HepG2 (cell line): Measurements from ENCODE around the gene CCS. TPM values are rescaled to one million over a fixed set of nuclear protein-coding genes. Genes with fewer than 3 reads are reported as not detected.
A peak's percentile ranks its signal among the peaks of the same experiment; 100 is the strongest.

Source experiments
- CCAR2 ChIP-seq: fragments of 200-400 bp; formaldehyde crosslinking; optimal IDR thresholded peaks from 2 replicates; pipeline ENCODE3; 2018; ENCODE audit warnings: low read depth, mild to moderate bottlenecking, low read length, moderate library complexity
- HOXA3 ChIP-seq: sonication (generic); formaldehyde crosslinking; IDR thresholded peaks from 2 replicates; pipeline ENCODE4 v1.5.0; 2020; ENCODE audit warnings: missing genetic modification reagents
- IKZF5 ChIP-seq: IDR thresholded peaks from 2 replicates; pipeline ENCODE4 v1.6.1; 2018; ENCODE audit warnings: missing genetic modification reagents, mild to moderate bottlenecking, missing compliant biosample characterization
- KAT8 ChIP-seq: IDR thresholded peaks from 2 replicates; pipeline ENCODE4 v1.6.1; 2016; ENCODE audit warnings: missing genetic modification reagents, missing compliant biosample characterization
- MBNL3 ChIP-seq: fragments of 250-450 bp; sonication (Bioruptor Pico); conservative IDR thresholded peaks from 2 replicates; pipeline ENCODE4 v1.8.0; 2022; ENCODE audit warnings: mild to moderate bottlenecking, inconsistent platforms
- MEIS2 ChIP-seq: sonication (generic); formaldehyde crosslinking; IDR thresholded peaks from 2 replicates; pipeline ENCODE4 v1.9.0; 2021; ENCODE audit warnings: mild to moderate bottlenecking, missing genetic modification reagents
- NFRKB ChIP-seq: fragments of 450-650 bp; IDR thresholded peaks from 2 replicates; pipeline ENCODE4 v1.6.1; 2017
- NR1H2 ChIP-seq: sonication (generic); formaldehyde crosslinking; IDR thresholded peaks from 2 replicates; pipeline ENCODE4 v1.8.1; 2022; ENCODE audit warnings: low read depth, missing genetic modification reagents, borderline replicate concordance
- POGK ChIP-seq: sonication (generic); formaldehyde crosslinking; conservative IDR thresholded peaks from 2 replicates; pipeline ENCODE4 v1.8.0; 2022; ENCODE audit warnings: mild to moderate bottlenecking, moderate library complexity, missing genetic modification reagents
- POLR2A ChIP-seq, 2 experiments: IDR thresholded peaks; 2 replicates each; pipeline ENCODE4 v1.6.1; 2011; ENCODE audit warnings: low read depth in 2 of 2, low read length in 2 of 2, mild to moderate bottlenecking in 1 of 2, moderate library complexity in 1 of 2; ENCODE audit not compliant: insufficient read depth in 1 of 2
- RBFOX2 ChIP-seq: fragments of 200-400 bp; formaldehyde crosslinking; IDR thresholded peaks from 2 replicates; pipeline ENCODE4 v1.6.1; 2017; ENCODE audit warnings: low read depth, mild to moderate bottlenecking, low read length
- SALL1 ChIP-seq: sonication (generic); formaldehyde crosslinking; IDR thresholded peaks from 2 replicates; pipeline ENCODE4 v1.8.0; 2022; ENCODE audit warnings: mild to moderate bottlenecking, missing genetic modification reagents
- SIX4 ChIP-seq: sonication (generic); formaldehyde crosslinking; IDR thresholded peaks from 2 replicates; pipeline ENCODE4 v1.4.0; 2020; ENCODE audit warnings: missing genetic modification reagents
- STAT5B ChIP-seq: sonication (generic); formaldehyde crosslinking; IDR thresholded peaks from 2 replicates; pipeline ENCODE4 v1.4.0; 2020; ENCODE audit warnings: missing genetic modification reagents
- TCF7L2 ChIP-seq: IDR thresholded peaks from 2 replicates; pipeline ENCODE4 v1.6.1; 2011; ENCODE audit warnings: mild to moderate bottlenecking, low read depth, low read length, moderate library complexity
- TEAD2 ChIP-seq: sonication (generic); formaldehyde crosslinking; IDR thresholded peaks from 2 replicates; pipeline ENCODE4 v1.9.0; 2021; ENCODE audit warnings: missing genetic modification reagents
- YEATS4 ChIP-seq: sonication (generic); formaldehyde crosslinking; IDR thresholded peaks from 2 replicates; pipeline ENCODE4 v1.4.0; 2020; ENCODE audit warnings: missing genetic modification reagents, borderline replicate concordance
- ZNF205 ChIP-seq: IDR thresholded peaks from 2 replicates; pipeline ENCODE4 v1.6.1; 2018; ENCODE audit warnings: missing biosample characterization, missing genetic modification reagents
- ZNF501 ChIP-seq: sonication (generic); formaldehyde crosslinking; IDR thresholded peaks from 2 replicates; pipeline ENCODE4 v1.5.1; 2020; ENCODE audit warnings: mild to moderate bottlenecking, moderate library complexity, missing genetic modification reagents
- ZNF513 ChIP-seq: sonication (generic); formaldehyde crosslinking; conservative IDR thresholded peaks from 2 replicates; pipeline ENCODE4 v1.5.0; 2020; ENCODE audit warnings: missing genetic modification reagents
- ZNF570 ChIP-seq: sonication (generic); formaldehyde crosslinking; IDR thresholded peaks from 2 replicates; pipeline ENCODE4 v1.4.0; 2020; ENCODE audit warnings: mild to moderate bottlenecking, missing genetic modification reagents, borderline replicate concordance
- ZNF883 ChIP-seq: sonication (generic); formaldehyde crosslinking; IDR thresholded peaks from 2 replicates; pipeline ENCODE4 v1.5.1; 2020; ENCODE audit warnings: mild to moderate bottlenecking, missing genetic modification reagents; ENCODE audit errors: not compliant biosample characterization
- polyA plus RNA-seq, 8 experiments: library from polyadenylated mRNA; depleted of rRNA in 3 of 8; stranded (reverse) in 7 of 8; unstranded in 1 of 8; fragments of >200 nt; fragmentation: Illumina TruSeq in 4 of 8; extraction: Trizol in 4 of 8; gene quantifications; 2 replicates each; pipeline versions ENCODE4 v1.2.1 to v1.2.3, GENCODE V29; 2011 to 2016; ENCODE audit warnings: low read depth in 4 of 8, missing spikeins in 1 of 8, mixed read lengths in 1 of 8; ENCODE audit not compliant: insufficient read depth in 1 of 8
- total RNA-seq, 5 experiments: library from RNA; depleted of rRNA; stranded (reverse); fragments of >200 nt; fragmentation: Illumina TruSeq; extraction: Trizol; gene quantifications; 2 replicates each; pipeline ENCODE4 v1.2.3, GENCODE V29; 2016; ENCODE audit warnings: low read depth in 1 of 5
- TF ChIP-seq, protein P1 (sequence below): sonication (generic); formaldehyde crosslinking; IDR thresholded peaks from 2 replicates; pipeline ENCODE4 v1.5.1; 2020; ENCODE audit warnings: missing genetic modification reagents, mild to moderate bottlenecking, borderline replicate concordance
- TF ChIP-seq, protein P2 (sequence below): sonication (generic); formaldehyde crosslinking; IDR thresholded peaks from 2 replicates; pipeline ENCODE4 v1.5.0; 2020; ENCODE audit warnings: mild to moderate bottlenecking, missing genetic modification reagents

Gene CCS
- total and polyA plus RNA-seq, 2 of the 13 experiments (the other 11 are each of a cell fraction or from before 2014, with no cell fraction given): 25.4 to 44.6 TPM

GRCh38 chr11:66545701-66546367 is 47.2 kb upstream of the CCS start, which contains the start of gene ZDHHC24 (continued):
- TF ChIP-seq ZNF501 (CRISPR knock-in tag) (no peak), SALL1 (CRISPR knock-in tag) (peak; percentile 65), ZNF205 (CRISPR knock-in tag) (peak; percentile 99), TCF7L2 (no peak), CCAR2 (no peak), POLR2A (IDR thresholded peaks at IDR 0.05; ENCODE audit: insufficient read depth in 1 of 2, low read depth in 2 of 2, low read length in 2 of 2) (peak; percentile 70 to 73), YEATS4 (CRISPR knock-in tag) (peak; percentile 90), TEAD2 (CRISPR knock-in tag) (no peak), MBNL3 (no peak), RBFOX2 (peak; percentile 90), HOXA3 (CRISPR knock-in tag) (peak; percentile 14; the same call in 1 of the 2 replicates), MEIS2 (CRISPR knock-in tag) (0 out of 2 replicates have a peak, but pooled peaks have one; percentile 29), IKZF5 (CRISPR knock-in tag) (no peak), ZNF513 (CRISPR knock-in tag) (0 out of 2 replicates have a peak, but pooled peaks have one; percentile 54), POGK (CRISPR knock-in tag) (peak; percentile 63; the same call in 1 of the 2 replicates), NR1H2 (CRISPR knock-in tag) (no peak), STAT5B (CRISPR knock-in tag) (no peak), SIX4 (CRISPR knock-in tag) (no peak), ZNF883 (CRISPR knock-in tag) (peak; percentile 65), ZNF570 (CRISPR knock-in tag) (no peak), KAT8 (peak; percentile 87), NFRKB (no peak)
- TF ChIP-seq, protein P1, sequence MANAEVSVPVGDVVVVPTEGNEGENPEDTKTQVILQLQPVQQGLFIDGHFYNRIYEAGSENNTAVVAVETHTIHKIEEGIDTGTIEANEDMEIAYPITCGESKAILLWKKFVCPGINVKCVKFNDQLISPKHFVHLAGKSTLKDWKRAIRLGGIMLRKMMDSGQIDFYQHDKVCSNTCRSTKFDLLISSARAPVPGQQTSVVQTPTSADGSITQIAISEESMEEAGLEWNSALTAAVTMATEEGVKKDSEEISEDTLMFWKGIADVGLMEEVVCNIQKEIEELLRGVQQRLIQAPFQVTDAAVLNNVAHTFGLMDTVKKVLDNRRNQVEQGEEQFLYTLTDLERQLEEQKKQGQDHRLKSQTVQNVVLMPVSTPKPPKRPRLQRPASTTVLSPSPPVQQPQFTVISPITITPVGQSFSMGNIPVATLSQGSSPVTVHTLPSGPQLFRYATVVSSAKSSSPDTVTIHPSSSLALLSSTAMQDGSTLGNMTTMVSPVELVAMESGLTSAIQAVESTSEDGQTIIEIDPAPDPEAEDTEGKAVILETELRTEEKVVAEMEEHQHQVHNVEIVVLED: peak; percentile 76; the same call in 1 of the 2 replicates
- TF ChIP-seq, protein P2, sequence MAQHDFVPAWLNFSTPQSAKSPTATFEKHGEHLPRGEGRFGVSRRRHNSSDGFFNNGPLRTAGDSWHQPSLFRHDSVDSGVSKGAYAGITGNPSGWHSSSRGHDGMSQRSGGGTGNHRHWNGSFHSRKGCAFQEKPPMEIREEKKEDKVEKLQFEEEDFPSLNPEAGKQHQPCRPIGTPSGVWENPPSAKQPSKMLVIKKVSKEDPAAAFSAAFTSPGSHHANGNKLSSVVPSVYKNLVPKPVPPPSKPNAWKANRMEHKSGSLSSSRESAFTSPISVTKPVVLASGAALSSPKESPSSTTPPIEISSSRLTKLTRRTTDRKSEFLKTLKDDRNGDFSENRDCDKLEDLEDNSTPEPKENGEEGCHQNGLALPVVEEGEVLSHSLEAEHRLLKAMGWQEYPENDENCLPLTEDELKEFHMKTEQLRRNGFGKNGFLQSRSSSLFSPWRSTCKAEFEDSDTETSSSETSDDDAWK (CRISPR knock-in tag): no peak
